ENCODE measurements around the gene HORMAD2. TPM values are rescaled to one million over a fixed set of nuclear protein-coding genes. Genes with fewer than 3 reads are reported as not detected.

HORMAD2 gene
- total RNA-seq, 1 experiment from 2014 or later = not detected

- POLR2A ChIA-PET (ENCODE audit: unreplicated experiment) = no interaction called here
- 0 out of 2 replicates have a peak, but pooled peaks cover 8% of the 10 kb centered on the region for H3F3A ChIP-seq (ENCODE audit: insufficient read depth, low read depth)
- no peaks in the 10 kb centered on the region for H3K36me3 ChIP-seq (ENCODE audit: low read depth)
- no TSS peak for BruUV-seq (replicated peaks)
- H4K20me1 ChIP-seq (ENCODE audit: insufficient read depth) = no peaks in the 10 kb centered on the region
- H3K4me2 ChIP-seq = no peak overlapping the region
- no peaks in the 10 kb centered on the region for H3K79me2 ChIP-seq (ENCODE audit: low read depth)
- TF ChIP-seq CTCF (conservative IDR thresholded peaks at IDR 0.05) = no peak
- no peak for TF ChIP-seq EZH2 (IDR thresholded peaks at IDR 0.05; ENCODE audit: low read depth)
- DNase-seq = no peak
- no peaks in the 10 kb centered on the region; the same call in none of the 2 replicates for H3K4me1 ChIP-seq (replicated peaks; ENCODE audit: insufficient read depth)
- intact Hi-C loops (cut with micrococcal nuclease; ENCODE audit: unreplicated experiment) = loop anchor here (5.0 to 10.0 kb wide), 2 partner anchors 133 to 290 kb away; partner anchors contain the start of gene SEC14L2
- H3K27ac ChIP-seq = no peak overlapping the region
- CTCF ChIA-PET = interaction anchor here (0.9 kb wide), 1 partner anchor 183 kb away, joined by 3 read pairs; no protein-coding TSS in a partner anchor
- no peaks in the 10 kb centered on the region for H3K27me3 ChIP-seq (ENCODE audit: insufficient read depth, low read depth)
- H3K9me2 ChIP-seq (ENCODE audit: insufficient read depth) = no peaks in the 10 kb centered on the region
- H3K4me3 ChIP-seq = no peak overlapping the region
- no peaks in the 10 kb centered on the region for H3K9me3 ChIP-seq (ENCODE audit: insufficient read depth, low read depth)
- H2AFZ ChIP-seq = no peak overlapping the region
Observed at GRCh38 chr22:30104501-30105156, 24.4 kb downstream of the HORMAD2 start.

DNA sequence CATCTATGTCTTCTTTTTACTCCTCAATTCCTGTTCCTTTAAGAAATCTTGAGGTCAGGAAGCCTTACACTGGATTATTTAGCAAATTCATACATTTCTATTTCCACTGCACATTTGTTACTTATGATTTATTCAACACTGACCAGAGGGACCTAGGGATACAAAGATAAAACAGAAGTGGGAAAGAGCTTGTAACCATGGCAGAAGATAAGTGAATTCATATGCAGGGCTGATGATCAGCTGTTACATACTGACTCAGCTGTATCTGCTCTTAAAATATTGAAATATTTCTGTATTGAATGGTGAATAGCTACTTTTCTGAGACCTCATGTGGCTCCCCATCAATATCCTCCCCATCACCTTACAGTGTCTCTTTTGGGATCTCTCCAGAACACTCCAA lies 25.2 kb downstream of the HORMAD2 start:
- no TSS peak for BruUV-seq (replicated peaks)
- DNase-seq = no peak
- POLR2A ChIA-PET (ENCODE audit: unreplicated experiment) = no interaction called here
- Histone ChIP-seq H3K79me2 (ENCODE audit: low read depth) (no peaks in the 10 kb centered on the region), H3K27ac (no peak overlapping the region), H2AFZ (no peak overlapping the region), H3K9me3 (ENCODE audit: insufficient read depth, low read depth) (no peaks in the 10 kb centered on the region), H3K36me3 (ENCODE audit: low read depth) (no peaks in the 10 kb centered on the region), H3K4me2 (no peak overlapping the region), H3K27me3 (ENCODE audit: insufficient read depth, low read depth) (no peaks in the 10 kb centered on the region), H4K20me1 (ENCODE audit: insufficient read depth) (no peaks in the 10 kb centered on the region), H3F3A (ENCODE audit: insufficient read depth, low read depth) (0 out of 2 replicates have a peak, but pooled peaks cover 14% of the 10 kb centered on the region), H3K4me3 (no peak overlapping the region), H3K9me2 (ENCODE audit: insufficient read depth) (no peaks in the 10 kb centered on the region), H3K4me1 (replicated peaks; ENCODE audit: insufficient read depth) (no peaks in the 10 kb centered on the region; the same call in none of the 2 replicates)
- intact Hi-C loops (cut with micrococcal nuclease; ENCODE audit: unreplicated experiment) = loop anchor here (5.0 to 10.0 kb wide), 2 partner anchors 132 to 289 kb away; partner anchors contain the start of gene SEC14L2
- TF ChIP-seq EZH2 (IDR thresholded peaks at IDR 0.05; ENCODE audit: low read depth) (no peak), CTCF (conservative IDR thresholded peaks at IDR 0.05) (no peak)
- CTCF ChIA-PET = interaction anchor here (0.6 to 0.9 kb wide), 2 partner anchors 163 to 182 kb away, joined by 3 read pairs; no protein-coding TSS in a partner anchor

- Histone ChIP-seq H4K20me1 (ENCODE audit: insufficient read depth) (no peaks in the 10 kb centered on the region), H3K9me2 (ENCODE audit: insufficient read depth) (no peaks in the 10 kb centered on the region), H3K27ac (no peak overlapping the region), H3K36me3 (ENCODE audit: low read depth) (no peaks in the 10 kb centered on the region), H2AFZ (no peak overlapping the region), H3K27me3 (ENCODE audit: insufficient read depth, low read depth) (no peaks in the 10 kb centered on the region), H3K4me2 (no peak overlapping the region), H3K4me1 (replicated peaks; ENCODE audit: insufficient read depth) (peaks cover 43% of the 10 kb centered on the region), H3K79me2 (ENCODE audit: low read depth) (no peaks in the 10 kb centered on the region), H3K9me3 (ENCODE audit: insufficient read depth, low read depth) (no peaks in the 10 kb centered on the region), H3K4me3 (no peak overlapping the region), H3F3A (ENCODE audit: insufficient read depth, low read depth) (peaks cover 44% of the 10 kb centered on the region)
- intact Hi-C loops (cut with micrococcal nuclease; ENCODE audit: unreplicated experiment) = no loop called here
- no peak for DNase-seq
- TF ChIP-seq CTCF (conservative IDR thresholded peaks at IDR 0.05) (no peak), EZH2 (IDR thresholded peaks at IDR 0.05; ENCODE audit: low read depth) (no peak)
- no TSS peak for BruUV-seq (replicated peaks)
- POLR2A ChIA-PET (ENCODE audit: unreplicated experiment) = no interaction called here
- CTCF ChIA-PET = no interaction called here
Observed at GRCh38 chr22:30113494-30113893, 33.2 kb downstream of the HORMAD2 start.
